Neuron (in vitro differentiated cells): ENCODE results near the gene HAPLN2.

Experiments
- H2AFZ ChIP-seq: one replicate; pipeline ENCODE4 v1.6.1; 2013; ENCODE audit warnings: low read depth, mild to moderate bottlenecking, inconsistent platforms, low read length, moderate library complexity
- H3K27me3 ChIP-seq: one replicate; pipeline ENCODE4 v1.6.1; 2013; ENCODE audit warnings: low read length; ENCODE audit not compliant: insufficient read depth
- H3K36me3 ChIP-seq: one replicate; pipeline ENCODE4 v1.6.1; 2013; ENCODE audit warnings: low read length; ENCODE audit not compliant: insufficient read depth
- H3K4me1 ChIP-seq: one replicate; pipeline ENCODE4 v1.6.1; 2013; ENCODE audit warnings: low read length; ENCODE audit not compliant: insufficient read depth
- H3K4me3 ChIP-seq: 2 replicates; pipeline ENCODE4 v1.5.1; 2013; ENCODE audit warnings: mild to moderate bottlenecking, low read length, moderate library complexity
- H3K9me3 ChIP-seq: one replicate; pipeline ENCODE4 v1.6.1; 2013; ENCODE audit warnings: low read length

Gene HAPLN2

GRCh38 chr1:156632355-156632754 is 13.1 kb downstream of the HAPLN2 start:
- no peaks in the 10 kb centered on the region for H3K9me3 ChIP-seq
- H2AFZ ChIP-seq: no peak overlapping the region
- peaks cover 28% of the 10 kb centered on the region for H3K27me3 ChIP-seq
- no peaks in the 10 kb centered on the region for H3K36me3 ChIP-seq
- no peaks in the 10 kb centered on the region for H3K4me1 ChIP-seq
- no peak overlapping the region for H3K4me3 ChIP-seq

- peaks cover 41% of the 10 kb centered on the region for H3K27me3 ChIP-seq
Measured at GRCh38 chr1:156638189-156638985, 19.2 kb downstream of the HAPLN2 start.

GRCh38 chr1:156639601-156640101 is 20.4 kb downstream of the HAPLN2 start:
- H3K36me3 ChIP-seq: no peaks in the 10 kb centered on the region
- H2AFZ ChIP-seq: no peak overlapping the region
- H3K4me3 ChIP-seq: no peak overlapping the region
- H3K4me1 ChIP-seq: peaks cover 24% of the 10 kb centered on the region
- no peaks in the 10 kb centered on the region for H3K9me3 ChIP-seq
- peaks cover 34% of the 10 kb centered on the region for H3K27me3 ChIP-seq

More at GRCh38 chr1:156638189-156638985, 19.2 kb downstream of the HAPLN2 start:
- H3K36me3 ChIP-seq: no peaks in the 10 kb centered on the region
- no peak overlapping the region for H3K4me3 ChIP-seq
- H3K4me1 ChIP-seq: peaks cover 24% of the 10 kb centered on the region
- no peak overlapping the region for H2AFZ ChIP-seq
- no peaks in the 10 kb centered on the region for H3K9me3 ChIP-seq

- Histone ChIP-seq H3K4me3 (peak overlapping the region; percentile 41), H2AFZ (peak overlapping the region; percentile 26), H3K36me3 (no peaks in the 10 kb centered on the region), H3K4me1 (peaks cover 24% of the 10 kb centered on the region), H3K9me3 (no peaks in the 10 kb centered on the region), H3K27me3 (peaks cover 29% of the 10 kb centered on the region)
Measured at GRCh38 chr1:156640842-156641706, 21.9 kb downstream of the HAPLN2 start.

- H3K4me1 ChIP-seq: peaks cover 24% of the 10 kb centered on the region
- H3K9me3 ChIP-seq: no peaks in the 10 kb centered on the region
- H3K4me3 ChIP-seq: peak within 1 kb of the TSS; percentile 41
- H3K36me3 ChIP-seq: no peaks in the 10 kb centered on the region
- H2AFZ ChIP-seq: peak within 1 kb of the TSS; percentile 26
- peaks cover 26% of the 10 kb centered on the region for H3K27me3 ChIP-seq
Measured at GRCh38 chr1:156641761-156642264, 22.6 kb downstream of the HAPLN2 start, which contains the start of gene BCAN. Gene BCAN (plus strand): TSS chr1:156642117. CDS start chr1:156646055, 3,938 bp downstream.

GRCh38 chr1:156642265-156643048 is 23.2 kb downstream of the HAPLN2 start:
- Histone ChIP-seq H2AFZ (peak overlapping the region; percentile 26), H3K27me3 (peaks cover 26% of the 10 kb centered on the region), H3K4me3 (peak overlapping the region; percentile 41)

GRCh38 chr1:156643049-156643777 is 24.0 kb downstream of the HAPLN2 start:
- no peaks in the 10 kb centered on the region for H3K36me3 ChIP-seq
- no peak overlapping the region for H2AFZ ChIP-seq
- H3K27me3 ChIP-seq: peaks cover 26% of the 10 kb centered on the region
- peaks cover 24% of the 10 kb centered on the region for H3K4me1 ChIP-seq
- no peaks in the 10 kb centered on the region for H3K9me3 ChIP-seq
- H3K4me3 ChIP-seq: no peak overlapping the region

More at GRCh38 chr1:156642265-156643048, 23.2 kb downstream of the HAPLN2 start:
- peaks cover 24% of the 10 kb centered on the region for H3K4me1 ChIP-seq
- no peaks in the 10 kb centered on the region for H3K9me3 ChIP-seq
- H3K36me3 ChIP-seq: no peaks in the 10 kb centered on the region

GRCh38 chr1:156643778-156644092 is 24.5 kb downstream of the HAPLN2 start:
- Histone ChIP-seq H3K36me3 (no peaks in the 10 kb centered on the region), H3K4me3 (no peak overlapping the region), H3K27me3 (peaks cover 24% of the 10 kb centered on the region), H3K4me1 (peaks cover 24% of the 10 kb centered on the region), H2AFZ (no peak overlapping the region), H3K9me3 (no peaks in the 10 kb centered on the region)

GRCh38 chr1:156644146-156644545 is 24.9 kb downstream of the HAPLN2 start:
- no peak overlapping the region for H3K4me3 ChIP-seq
- no peaks in the 10 kb centered on the region for H3K36me3 ChIP-seq
- H3K9me3 ChIP-seq: no peaks in the 10 kb centered on the region
- peaks cover 24% of the 10 kb centered on the region for H3K4me1 ChIP-seq
- H2AFZ ChIP-seq: no peak overlapping the region
- H3K27me3 ChIP-seq: peaks cover 22% of the 10 kb centered on the region

GRCh38 chr1:156644640-156645039 is 25.4 kb downstream of the HAPLN2 start:
- no peaks in the 10 kb centered on the region for H3K9me3 ChIP-seq
- no peaks in the 10 kb centered on the region for H3K36me3 ChIP-seq
- peaks cover 17% of the 10 kb centered on the region for H3K27me3 ChIP-seq
- no peak overlapping the region for H2AFZ ChIP-seq
- H3K4me3 ChIP-seq: no peak overlapping the region
- H3K4me1 ChIP-seq: peaks cover 20% of the 10 kb centered on the region

GRCh38 chr1:156645056-156645455 is 25.8 kb downstream of the HAPLN2 start:
- H3K9me3 ChIP-seq: no peaks in the 10 kb centered on the region
- H3K4me1 ChIP-seq: peaks cover 18% of the 10 kb centered on the region
- H3K36me3 ChIP-seq: no peaks in the 10 kb centered on the region
- H3K4me3 ChIP-seq: no peak overlapping the region
- H3K27me3 ChIP-seq: peaks cover 13% of the 10 kb centered on the region
- no peak overlapping the region for H2AFZ ChIP-seq

GRCh38 chr1:156645666-156646065 is 26.5 kb downstream of the HAPLN2 start:
- no peak overlapping the region for H2AFZ ChIP-seq
- H3K36me3 ChIP-seq: no peaks in the 10 kb centered on the region
- peaks cover 12% of the 10 kb centered on the region for H3K27me3 ChIP-seq
- H3K4me3 ChIP-seq: no peak overlapping the region
- no peaks in the 10 kb centered on the region for H3K9me3 ChIP-seq
- peaks cover 17% of the 10 kb centered on the region for H3K4me1 ChIP-seq
